DMS53 (cell line): ENCODE data around the gene HSD17B14.

Experiments used
- DNase-seq: peaks from one replicate; lab custom pipeline; 2025; lab: John Stamatoyannopoulos, UW

Gene HSD17B14

GRCh38 chr19:48836089-48837017, at the start of gene HSD17B14:
HSD17B14 (minus strand) TSS chr19:48836491; CDS start chr19:48836411, 80 bp downstream.
- DNase-seq: peak; percentile 79

- no peak for DNase-seq
Measured at GRCh38 chr19:48883726-48884125, 47.4 kb upstream of the HSD17B14 start.

GRCh38 chr19:48881741-48882657, 45.7 kb upstream of the HSD17B14 start:
- peak; percentile 61 for DNase-seq

- DNase-seq: peak; percentile 22
Measured at GRCh38 chr19:48879696-48880095, 43.4 kb upstream of the HSD17B14 start.

GRCh38 chr19:48879025-48879637, 42.8 kb upstream of the HSD17B14 start:
- DNase-seq: no peak

GRCh38 chr19:48878196-48879024, 42.1 kb upstream of the HSD17B14 start:
- DNase-seq: peak; percentile 50

- DNase-seq: peak; percentile 43
Measured at GRCh38 chr19:48877855-48878195, 41.5 kb upstream of the HSD17B14 start.

GRCh38 chr19:48876043-48876981, 40.0 kb upstream of the HSD17B14 start:
- peak; percentile 79 for DNase-seq

- DNase-seq: peak; percentile 86
Measured at GRCh38 chr19:48874303-48875135, 38.2 kb upstream of the HSD17B14 start.

GRCh38 chr19:48873476-48874302, 37.4 kb upstream of the HSD17B14 start:
- DNase-seq: peak; percentile 61

- peak; percentile 96 for DNase-seq
Measured at GRCh38 chr19:48872884-48873475, 36.7 kb upstream of the HSD17B14 start.

GRCh38 chr19:48872182-48872883, 36.0 kb upstream of the HSD17B14 start, which contains the start of gene PPP1R15A:
PPP1R15A (plus strand) TSS chr19:48872421; CDS start chr19:48873234, 813 bp downstream.
- peak; percentile 99 for DNase-seq

- DNase-seq: peak; percentile 18
Measured at GRCh38 chr19:48871471-48872181, 35.3 kb upstream of the HSD17B14 start.

- no peak for DNase-seq
Measured at GRCh38 chr19:48870048-48870447, 33.8 kb upstream of the HSD17B14 start.

- peak; percentile 23 for DNase-seq
Measured at GRCh38 chr19:48868114-48868886, 32.0 kb upstream of the HSD17B14 start, which contains the start of gene PLEKHA4. PLEKHA4 (minus strand) TSS chr19:48868617; CDS start chr19:48867620, 997 bp downstream.

GRCh38 chr19:48867746-48868113, 31.4 kb upstream of the HSD17B14 start:
- DNase-seq: no peak
